PC-3 (cell line): ENCODE measurements around the gene ADGRF4. TPM values are rescaled to one million over a fixed set of nuclear protein-coding genes. Genes with fewer than 3 reads are reported as not detected.

ENCODE experiments used
- ATAC-seq: fragments of 200-7000 bp; cut with Tn5 transposase; 2 replicates; pipeline ENCODE4 v1.9.1; 2020; ENCODE audit warnings: mild to moderate bottlenecking, moderate library complexity
- BruUV-seq: library from RNA; stranded (reverse); fragments of 400-500 nt; replicated peaks from 2 replicates; lab custom pipeline; 2021; lab: Mats Ljungman, UMichigan
- CTCF ChIA-PET: fragments of 300-600 bp; sonication (Branson Sonifier 250); formaldehyde crosslinking; loops from one replicate; lab custom pipeline; 2022; ENCODE audit warnings: antibody characterized with exemption; lab: Charles Lee
- POLR2A ChIA-PET: fragments of 300-600 bp; sonication (Branson Sonifier 250); formaldehyde crosslinking; loops from one replicate; lab custom pipeline; 2022; ENCODE audit warnings: antibody characterized with exemption; ENCODE audit not compliant: unreplicated experiment; lab: Charles Lee
- DNase-seq: peaks from one replicate; pipeline ENCODE4 v3.0.0-alpha.2; 2015
- H2AFZ ChIP-seq: fragments of 300-600 bp; sonication (generic); 2 replicates; pipeline ENCODE4 v1.6.0; 2016; ENCODE audit warnings: antibody characterized with exemption, low read length
- H3F3A ChIP-seq: fragments of 300-600 bp; sonication (generic); one replicate; pipeline ENCODE4 v1.6.0; 2017; ENCODE audit warnings: antibody characterized with exemption, low read length, control low read depth, mild to moderate bottlenecking; ENCODE audit not compliant: unreplicated experiment
- H3K27ac ChIP-seq: fragments of 300-600 bp; sonication (generic); 2 replicates; pipeline ENCODE4 v1.5.1; 2016; ENCODE audit warnings: mild to moderate bottlenecking, low read length
- H3K27me3 ChIP-seq: fragments of 300-600 bp; sonication (generic); 2 replicates; pipeline ENCODE4 v1.6.1; 2016; ENCODE audit warnings: low read length, mixed read lengths
- H3K36me3 ChIP-seq: fragments of 300-600 bp; sonication (generic); 2 replicates; pipeline ENCODE4 v1.6.1; 2016; ENCODE audit warnings: low read depth, mixed run types, low read length, mixed read lengths
- H3K4me1 ChIP-seq: fragments of 300-600 bp; sonication (generic); 2 replicates; pipeline ENCODE4 v1.5.1; 2016; ENCODE audit warnings: low read length; ENCODE audit not compliant: insufficient read depth
- H3K4me2 ChIP-seq: fragments of 300-600 bp; sonication (generic); 2 replicates; pipeline ENCODE4 v1.6.0; 2016; ENCODE audit warnings: low read length
- H3K4me3 ChIP-seq: fragments of 300-600 bp; sonication (generic); 2 replicates; pipeline ENCODE4 v1.5.1; 2016; ENCODE audit warnings: mild to moderate bottlenecking, low read length, mixed read lengths
- H3K79me2 ChIP-seq: fragments of 300-600 bp; sonication (generic); 2 replicates; pipeline ENCODE4 v1.6.1; 2017; ENCODE audit warnings: low read length, mixed read lengths
- H3K9ac ChIP-seq: fragments of 300-600 bp; sonication (generic); 2 replicates; pipeline ENCODE4 v1.6.0; 2016; ENCODE audit warnings: mild to moderate bottlenecking, low read length
- H3K9me2 ChIP-seq: fragments of 300-600 bp; sonication (generic); replicated peaks from 2 replicates; pipeline ENCODE4 v1.6.1; 2016; ENCODE audit warnings: mixed run types, low read length, mixed read lengths
- H3K9me3 ChIP-seq: fragments of 300-600 bp; sonication (generic); 2 replicates; pipeline ENCODE4 v1.6.1; 2016; ENCODE audit warnings: low read length, mixed read lengths
- H4K20me1 ChIP-seq: fragments of 300-600 bp; sonication (generic); 2 replicates; pipeline ENCODE4 v1.6.1; 2016; ENCODE audit warnings: low read length, mixed read lengths
- CTCF ChIP-seq: fragments of 300-600 bp; sonication (generic); conservative IDR thresholded peaks from 2 replicates; pipeline ENCODE4 v1.5.1; 2017; ENCODE audit warnings: antibody characterized with exemption, low read depth, mild to moderate bottlenecking, low read length
- EZH2 ChIP-seq: fragments of 300-600 bp; sonication (generic); IDR thresholded peaks from one replicate; pipeline ENCODE4 v1.6.1; 2017; ENCODE audit warnings: antibody characterized with exemption, mild to moderate bottlenecking, low read length; ENCODE audit not compliant: unreplicated experiment
- EZH2phosphoT487 ChIP-seq: fragments of 300-600 bp; sonication (generic); IDR thresholded peaks from 2 replicates; pipeline ENCODE4 v1.6.1; 2018; ENCODE audit warnings: mild to moderate bottlenecking, antibody characterized with exemption, low read length, borderline replicate concordance
- intact Hi-C: fragments of 100-400 bp; cut with micrococcal nuclease; formaldehyde crosslinking; loops from 2 replicates; pipeline ENCODE4 v1.9.0; 2023
- total RNA-seq: library from RNA; depleted of rRNA; stranded (reverse); fragments of >200 nt; gene quantifications from 2 replicates; pipeline ENCODE4 v1.2.3, GENCODE V29; 2014

The ADGRF4 gene
- total RNA-seq, 1 experiment from 2014 or later = 3.4 TPM

DNA sequence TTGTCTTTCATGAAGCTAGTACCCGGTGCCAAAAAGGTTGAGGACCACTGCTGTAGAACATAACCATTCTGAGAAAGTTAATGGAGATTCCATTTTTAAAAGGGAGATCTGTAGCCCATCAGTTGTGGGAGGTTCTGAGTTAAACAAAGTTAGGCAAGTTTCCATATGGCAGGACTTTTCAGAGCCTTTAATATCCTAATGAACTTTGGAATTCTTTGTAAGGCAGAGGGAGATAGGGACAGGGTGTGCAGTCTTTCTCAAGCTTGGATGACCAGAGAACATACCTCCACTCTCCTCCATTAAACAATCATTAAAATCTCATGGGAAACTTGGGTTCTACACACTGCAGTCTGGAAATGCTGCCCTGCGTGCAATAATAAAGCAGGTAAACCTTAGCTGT is 14.8 kb downstream of the ADGRF4 start:
- DNase-seq = no peak
- no peaks in the 10 kb centered on the region for H3K27me3 ChIP-seq
- peaks cover 6% of the 10 kb centered on the region for H3K36me3 ChIP-seq
- POLR2A ChIA-PET = no interaction called here
- no peak overlapping the region for H3K9ac ChIP-seq
- no peaks in the 10 kb centered on the region for H3K9me3 ChIP-seq
- peaks cover 10% of the 10 kb centered on the region for H3K4me1 ChIP-seq
- ATAC-seq = no peak
- TF ChIP-seq CTCF (no peak), EZH2 (no peak), EZH2phosphoT487 (no peak)
- H3K4me3 ChIP-seq = no peak overlapping the region
- BruUV-seq = no TSS peak
- H3F3A ChIP-seq = no peaks in the 10 kb centered on the region
- CTCF ChIA-PET = no interaction called here
- no peaks in the 10 kb centered on the region for H4K20me1 ChIP-seq
- H2AFZ ChIP-seq = no peak overlapping the region
- H3K4me2 ChIP-seq = no peak overlapping the region
- no peaks in the 10 kb centered on the region for H3K79me2 ChIP-seq
- intact Hi-C loops = no loop called here
- H3K9me2 ChIP-seq = no peaks in the 10 kb centered on the region
- H3K27ac ChIP-seq = no peak overlapping the region

- Histone ChIP-seq H3K79me2 (no peaks in the 10 kb centered on the region), H3K36me3 (peaks cover 6% of the 10 kb centered on the region), H3K27me3 (no peaks in the 10 kb centered on the region), H3F3A (no peaks in the 10 kb centered on the region), H3K9me3 (no peaks in the 10 kb centered on the region), H3K4me3 (no peak overlapping the region), H3K27ac (no peak overlapping the region), H3K9me2 (no peaks in the 10 kb centered on the region), H3K9ac (no peak overlapping the region), H4K20me1 (no peaks in the 10 kb centered on the region), H2AFZ (no peak overlapping the region), H3K4me1 (peaks cover under 1% of the 10 kb centered on the region; the same call in 1 of the 2 replicates), H3K4me2 (no peak overlapping the region)
- ChIA-PET POLR2A (no interaction called here), CTCF (no interaction called here)
- DNase-seq (no peak), ATAC-seq (no peak)
- BruUV-seq = no TSS peak
- no peak for TF ChIP-seq EZH2phosphoT487
- no peak for TF ChIP-seq EZH2
- TF ChIP-seq CTCF = no peak
- intact Hi-C loops = no loop called here
Measured at GRCh38 chr6:47714802-47715201, 16.4 kb downstream of the ADGRF4 start.

DNA sequence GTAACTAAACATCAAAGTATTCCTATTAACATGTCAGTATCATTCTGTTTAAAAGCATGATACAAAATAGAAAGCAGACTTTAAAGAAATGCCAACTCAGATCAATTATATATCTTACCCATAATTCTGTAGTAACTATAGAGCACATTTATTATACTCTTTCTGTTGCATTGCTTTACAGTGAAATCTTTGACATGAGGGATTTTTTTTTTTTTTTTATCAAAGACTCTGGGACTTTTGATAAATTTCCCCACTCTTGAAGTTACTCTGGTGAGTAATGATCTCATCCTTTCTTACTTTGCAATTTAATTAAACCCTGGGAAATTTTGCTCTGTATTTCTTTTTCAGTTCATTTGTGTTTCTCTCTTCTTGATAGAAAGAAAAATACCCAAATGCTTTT is 17.4 kb downstream of the ADGRF4 start:
- ChIA-PET POLR2A (no interaction called here), CTCF (no interaction called here)
- Histone ChIP-seq H3F3A (no peaks in the 10 kb centered on the region), H3K36me3 (peaks cover 6% of the 10 kb centered on the region), H3K4me1 (no peaks in the 10 kb centered on the region), H3K9me2 (no peaks in the 10 kb centered on the region), H3K9me3 (no peaks in the 10 kb centered on the region), H3K4me2 (no peak overlapping the region), H4K20me1 (no peaks in the 10 kb centered on the region), H3K79me2 (no peaks in the 10 kb centered on the region), H3K27me3 (no peaks in the 10 kb centered on the region), H3K27ac (no peak overlapping the region), H3K9ac (no peak overlapping the region), H3K4me3 (no peak overlapping the region), H2AFZ (no peak overlapping the region)
- intact Hi-C loops = no loop called here
- no peak for ATAC-seq
- no TSS peak for BruUV-seq
- DNase-seq = no peak
- no peak for TF ChIP-seq CTCF
- TF ChIP-seq EZH2phosphoT487 = no peak
- no peak for TF ChIP-seq EZH2
